GM12875 (cell line): ENCODE measurements around the gene KANSL2.
A peak's percentile ranks its signal among the peaks of the same experiment; 100 is the strongest.
"Not testable (repeated sequence)": the region's sequence is repeated elsewhere in the genome, so short reads cannot be mapped to it uniquely, and the experiment has no call there.

ENCODE experiments used
- H3K4me3 ChIP-seq: one replicate; pipeline ENCODE4 v1.5.1; 2011; ENCODE audit warnings: low read depth, low read length, control low read depth
- CTCF ChIP-seq: IDR thresholded peaks from 2 replicates; pipeline ENCODE4 v1.5.1; 2011; ENCODE audit warnings: low read depth, mild to moderate bottlenecking, control low read depth, inconsistent platforms, low read length, moderate library complexity, borderline replicate concordance; ENCODE audit not compliant: insufficient read depth

The KANSL2 gene

GRCh38 chr12:48627556-48627955 is 54.5 kb downstream of the KANSL2 start:
- H3K4me3 ChIP-seq, result no peak overlapping the region
- TF ChIP-seq CTCF, result no peak

DNA sequence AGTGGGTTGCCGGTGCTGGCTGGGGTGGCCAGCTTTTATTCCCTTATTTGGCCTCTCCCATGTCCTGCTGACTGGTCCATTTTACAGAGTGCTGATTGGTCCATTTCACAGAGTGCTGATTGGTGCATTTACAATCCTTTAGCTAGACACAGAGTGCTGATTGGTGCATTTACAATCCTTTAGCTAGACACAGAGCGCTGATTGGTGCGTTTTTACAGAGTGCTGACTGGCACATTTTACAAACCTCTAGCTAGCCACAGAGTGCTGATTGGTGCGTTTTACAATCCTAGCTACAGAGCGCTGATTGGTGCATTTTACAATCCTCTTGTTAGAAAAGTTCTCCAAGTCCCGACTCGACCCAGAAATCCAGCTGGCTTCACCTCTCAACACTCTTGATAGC is 59.0 kb downstream of the KANSL2 start:
- H3K4me3 ChIP-seq, result not testable (repeated sequence)

GRCh38 chr12:48618541-48618940 is 63.5 kb downstream of the KANSL2 start:
- TF ChIP-seq CTCF, result peak; percentile 98
- no peak overlapping the region for H3K4me3 ChIP-seq

DNA sequence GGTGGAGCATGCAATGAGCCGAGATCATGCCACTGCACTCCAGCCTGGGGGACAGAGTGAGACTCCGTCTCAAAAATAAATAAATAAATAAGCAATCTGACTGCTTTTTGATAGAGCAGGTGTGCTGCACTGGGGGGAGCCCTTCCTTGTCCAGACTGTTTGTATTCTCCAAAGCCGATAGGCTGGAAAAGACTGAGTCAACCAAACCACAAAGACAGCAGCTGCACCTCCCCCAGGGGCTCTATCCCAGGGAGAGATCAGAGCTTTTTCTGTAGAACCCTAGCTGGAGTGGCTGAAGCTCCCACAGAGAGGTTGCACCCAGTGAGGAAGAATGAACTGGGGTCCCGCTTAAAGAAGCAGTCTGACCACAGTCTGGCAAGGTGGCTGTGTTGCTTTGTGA is 66.4 kb downstream of the KANSL2 start:
- TF ChIP-seq CTCF, result no peak
- H3K4me3 ChIP-seq, result no peak overlapping the region

GRCh38 chr12:48613321-48613720 is 68.7 kb downstream of the KANSL2 start:
- no peak for TF ChIP-seq CTCF
- no peak overlapping the region for H3K4me3 ChIP-seq
